ENCODE data around the gene PTPRG.

PTPRG gene

DNA sequence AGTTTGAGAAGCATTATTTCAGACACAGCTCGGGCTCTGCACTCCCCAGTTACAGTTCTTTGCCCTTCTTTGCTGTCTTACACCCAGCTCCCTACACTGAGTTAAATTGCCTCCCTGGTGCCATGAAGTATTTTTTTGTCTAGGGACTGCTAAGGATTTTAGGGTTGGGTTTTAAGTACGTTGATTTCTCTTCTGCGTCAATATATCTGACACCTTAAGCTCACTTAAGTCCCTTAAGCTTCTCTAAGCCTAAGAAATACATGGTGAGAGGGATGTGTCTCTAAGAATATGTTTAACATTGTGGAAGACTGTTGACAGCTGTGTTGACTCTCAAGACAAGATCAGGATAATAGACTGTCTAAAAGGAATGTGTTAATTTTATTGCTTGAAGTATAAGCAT is 400.5 kb downstream of the PTPRG start:
- DNase-seq (ENCODE audit: low spot score): no peak

DNA sequence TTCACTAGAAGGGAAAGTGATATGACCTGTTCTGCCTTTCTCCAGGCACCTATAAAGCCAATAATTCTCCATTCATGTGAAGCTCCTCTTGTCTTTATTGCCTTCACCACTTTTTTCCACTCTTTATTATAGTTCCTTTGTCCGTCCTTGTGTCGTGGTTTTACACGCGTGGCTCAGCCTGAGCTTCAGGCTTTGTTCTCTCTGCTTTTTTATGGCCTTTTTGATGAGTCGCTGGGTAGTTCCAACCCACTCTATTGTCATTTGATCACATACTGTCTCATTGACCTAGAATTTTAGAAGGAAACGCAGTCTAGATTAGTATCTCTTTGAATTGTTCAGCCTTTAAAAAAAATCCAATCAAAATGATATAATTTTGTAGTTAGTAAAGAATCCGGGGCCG is 403.2 kb downstream of the PTPRG start:
- no peak for DNase-seq (ENCODE audit: low spot score)

DNA sequence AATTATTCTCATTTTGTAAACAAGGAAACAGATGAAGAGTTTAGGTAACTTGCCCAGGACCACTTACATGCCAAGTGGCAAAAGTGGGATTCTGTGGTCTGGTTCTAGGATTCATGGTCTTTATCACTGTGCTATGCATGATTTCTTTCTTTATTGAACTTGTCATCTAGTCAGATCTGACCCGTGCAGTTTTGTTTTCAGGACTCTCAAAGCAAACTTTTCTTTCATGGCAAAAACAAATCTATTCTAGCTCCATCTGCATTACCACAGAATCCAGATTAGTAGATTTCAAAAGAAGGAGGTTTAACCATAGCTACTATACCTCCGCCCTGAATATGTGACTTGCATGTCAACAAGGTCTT is 404.4 kb downstream of the PTPRG start:
- no peak for DNase-seq (ENCODE audit: low spot score)

DNA sequence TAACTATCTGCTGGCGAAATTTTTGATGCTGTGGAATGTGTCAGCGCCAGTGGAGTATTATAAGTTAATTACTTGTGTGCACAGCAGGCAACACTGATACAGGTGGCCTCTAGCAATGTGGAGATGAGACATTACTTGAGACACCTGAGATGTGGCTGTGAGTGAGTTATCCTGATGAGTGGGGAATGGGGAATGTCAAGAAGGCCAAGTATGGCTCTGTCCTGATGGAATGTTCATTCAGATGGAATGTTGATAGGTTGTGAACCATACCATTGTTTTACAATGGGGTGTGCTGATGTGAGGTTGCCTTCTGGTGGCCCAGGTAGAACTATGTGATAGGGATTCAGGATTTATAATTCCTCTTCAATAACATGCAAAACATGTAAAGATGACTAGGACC is 404.8 kb downstream of the PTPRG start:
- DNase-seq (ENCODE audit: low spot score): no peak

DNA sequence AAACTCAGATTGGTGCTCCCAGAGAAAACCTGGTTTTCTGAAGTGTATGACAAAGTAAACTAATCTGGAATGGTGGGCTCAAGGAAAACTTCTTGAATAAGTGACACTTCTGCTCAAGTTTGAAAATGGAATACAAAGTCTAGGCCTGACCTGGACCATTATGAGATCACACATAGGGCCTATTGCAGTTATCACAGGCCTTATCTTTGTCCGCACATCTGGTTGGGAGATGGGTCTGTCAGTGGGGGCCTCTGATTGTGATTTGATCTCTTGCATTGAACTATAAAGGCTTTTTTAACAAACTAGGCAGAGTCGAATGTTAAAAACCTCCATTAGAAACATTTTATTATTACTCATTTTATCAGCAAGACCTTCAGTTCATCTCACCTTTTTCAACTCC is 405.6 kb downstream of the PTPRG start:
- DNase-seq (ENCODE audit: low spot score): no peak

DNA sequence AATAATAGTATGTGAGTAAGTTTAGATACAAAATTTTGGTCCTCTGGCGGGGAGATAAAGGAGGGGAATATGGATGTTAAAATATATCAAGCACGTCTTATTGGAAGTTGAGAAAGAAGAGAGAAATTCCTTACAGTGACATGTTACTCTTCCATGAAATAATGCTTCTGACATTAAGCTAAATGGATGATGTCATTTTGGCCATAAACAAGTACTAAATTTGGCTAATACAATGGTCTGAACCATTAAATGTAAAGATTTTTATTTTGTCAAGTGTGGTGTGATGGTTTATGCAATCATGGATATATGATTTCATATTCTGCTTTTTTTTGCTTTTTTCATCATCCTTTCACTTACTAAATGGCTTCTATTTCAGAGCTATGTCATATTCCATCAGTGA is 406.6 kb downstream of the PTPRG start:
- no peak for DNase-seq (ENCODE audit: low spot score)

DNA sequence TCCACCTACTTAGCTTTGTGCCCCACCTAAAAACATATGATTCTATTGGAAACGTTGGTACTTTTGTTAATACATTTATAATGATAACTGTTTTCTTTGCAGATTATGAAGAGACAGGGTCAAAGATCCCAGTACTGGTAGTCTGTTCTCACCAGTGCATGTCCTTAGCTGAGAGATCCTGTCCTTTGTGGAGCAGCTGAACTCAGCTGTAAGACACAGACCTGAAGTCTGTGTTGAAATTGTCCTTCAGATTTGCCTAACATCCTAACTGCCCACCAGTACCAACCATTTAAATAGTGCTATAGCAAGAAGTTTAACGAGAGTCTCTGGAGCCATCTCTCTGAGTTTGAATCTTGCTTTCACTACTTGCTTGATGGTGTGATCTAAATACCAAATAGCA is 413.3 kb downstream of the PTPRG start:
- DNase-seq (ENCODE audit: low spot score): no peak

DNA sequence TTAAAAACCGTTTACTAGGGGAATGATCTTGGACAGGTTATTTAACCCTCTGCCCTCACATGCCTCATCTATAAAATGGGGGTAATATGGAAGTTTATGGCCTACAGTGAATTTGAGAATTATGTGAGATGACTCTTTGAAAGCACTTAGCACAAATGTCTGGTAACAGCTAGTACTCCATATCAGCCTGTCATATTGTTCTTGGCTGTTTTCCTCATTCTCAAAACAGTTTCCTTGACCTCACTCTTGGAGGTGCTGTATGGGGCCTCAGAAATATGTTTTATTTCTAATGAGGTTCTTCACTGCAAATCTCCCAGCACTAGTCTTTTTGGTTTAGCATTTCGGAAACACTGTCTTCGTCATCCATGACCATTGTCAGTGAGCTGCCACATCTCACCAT is 413.8 kb downstream of the PTPRG start:
- DNase-seq (ENCODE audit: low spot score): no peak

DNA sequence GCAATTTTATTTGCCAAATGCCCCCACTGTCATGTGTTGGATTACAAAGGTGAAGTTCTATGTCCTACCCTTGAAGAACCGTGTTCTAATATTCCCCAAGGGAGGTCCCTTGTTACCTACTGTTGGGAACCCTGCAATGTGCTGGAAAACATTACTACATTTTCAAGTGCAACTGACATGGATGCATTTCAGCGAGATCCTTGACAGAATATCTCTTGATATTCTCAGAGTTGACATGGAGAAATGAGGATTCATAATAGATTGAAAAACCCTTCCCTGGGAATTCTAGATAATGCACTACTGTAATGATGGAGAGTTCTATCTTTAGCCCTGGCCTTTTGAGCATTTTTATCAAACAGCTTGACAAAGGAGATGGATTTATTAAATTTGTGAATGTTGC is 414.6 kb downstream of the PTPRG start:
- DNase-seq (ENCODE audit: low spot score): no peak

DNA sequence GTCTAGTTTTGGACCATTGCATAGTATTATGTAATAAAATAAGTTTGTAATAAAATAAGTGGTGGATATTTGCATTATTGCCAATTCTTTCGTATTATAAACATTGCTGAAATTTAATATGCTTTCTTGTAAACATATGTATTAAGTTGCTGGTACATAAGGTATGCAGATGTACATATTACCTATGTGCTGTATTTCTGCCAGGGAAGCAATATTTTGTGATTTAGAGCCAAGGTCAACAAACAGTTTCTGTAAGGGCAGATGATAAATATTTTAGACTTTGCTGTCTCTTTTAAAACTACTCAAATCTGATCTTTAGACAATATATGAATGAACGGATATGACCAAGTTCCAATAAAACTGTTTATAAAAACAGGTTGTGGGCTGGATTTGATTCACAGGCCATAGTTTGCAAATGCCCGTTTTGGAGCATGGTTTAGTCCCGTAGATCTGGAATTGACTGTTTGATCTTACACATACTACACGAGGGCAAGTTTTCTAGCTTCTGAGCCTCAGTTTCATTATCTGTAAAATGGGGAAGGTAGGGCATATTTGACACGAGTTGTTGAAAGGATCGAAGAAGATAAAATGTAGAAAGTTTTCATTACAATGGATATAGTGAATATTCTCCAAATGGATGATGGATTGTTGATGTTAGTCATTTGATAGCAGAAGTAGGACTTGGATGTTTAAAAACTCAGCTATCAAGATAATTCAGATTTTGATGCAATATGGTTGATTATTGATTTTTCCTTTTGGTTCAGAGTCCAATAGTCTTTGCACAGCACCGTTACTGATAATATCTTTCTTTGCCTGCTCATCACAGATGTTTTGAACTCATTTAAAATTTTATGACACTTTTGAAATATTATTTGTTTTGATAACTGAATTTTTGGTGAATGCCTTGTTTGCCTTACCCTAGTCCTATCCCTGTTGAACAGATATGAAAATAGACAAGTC is 417.4 kb downstream of the PTPRG start:
- DNase-seq (ENCODE audit: low spot score): no peak

DNA sequence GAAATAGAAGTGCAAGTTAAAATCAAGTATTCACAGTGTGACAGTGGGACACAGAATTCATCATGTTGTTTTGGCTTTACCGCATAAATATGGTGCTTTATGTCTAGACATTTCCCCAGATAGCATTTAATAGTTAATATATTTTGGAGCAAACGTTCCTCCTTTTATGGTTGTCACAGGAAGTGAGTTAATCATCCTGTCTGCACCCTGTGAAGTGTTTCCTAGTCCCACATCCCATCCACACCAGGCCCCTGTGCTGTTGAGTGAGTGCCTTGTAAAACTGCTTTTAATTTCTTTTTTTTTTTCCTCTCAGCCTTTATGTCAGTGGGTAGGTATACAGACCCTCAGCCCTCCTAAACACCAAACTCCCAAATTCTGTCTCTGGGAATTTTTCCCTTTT is 418.3 kb downstream of the PTPRG start:
- DNase-seq (ENCODE audit: low spot score): no peak

DNA sequence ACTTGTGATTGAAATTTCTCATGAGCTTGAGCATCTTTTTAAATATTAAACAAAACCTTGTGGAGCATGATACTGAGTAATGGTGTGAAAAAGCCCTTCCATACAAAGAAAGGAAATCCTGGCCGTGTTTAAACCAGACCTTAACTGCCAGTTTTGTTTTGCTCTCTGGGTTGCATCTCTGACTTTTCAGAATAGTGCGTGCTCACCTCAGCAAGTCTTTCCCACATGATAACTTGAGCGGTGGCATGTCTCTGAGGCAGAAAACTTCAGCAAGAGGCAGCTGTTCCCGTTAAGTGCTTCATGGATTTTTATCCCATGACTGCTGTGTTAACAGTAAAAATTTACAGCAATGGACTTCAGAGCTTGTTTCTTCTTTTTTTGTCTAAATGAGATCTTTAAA is 418.7 kb downstream of the PTPRG start:
- DNase-seq (ENCODE audit: low spot score): no peak

DNA sequence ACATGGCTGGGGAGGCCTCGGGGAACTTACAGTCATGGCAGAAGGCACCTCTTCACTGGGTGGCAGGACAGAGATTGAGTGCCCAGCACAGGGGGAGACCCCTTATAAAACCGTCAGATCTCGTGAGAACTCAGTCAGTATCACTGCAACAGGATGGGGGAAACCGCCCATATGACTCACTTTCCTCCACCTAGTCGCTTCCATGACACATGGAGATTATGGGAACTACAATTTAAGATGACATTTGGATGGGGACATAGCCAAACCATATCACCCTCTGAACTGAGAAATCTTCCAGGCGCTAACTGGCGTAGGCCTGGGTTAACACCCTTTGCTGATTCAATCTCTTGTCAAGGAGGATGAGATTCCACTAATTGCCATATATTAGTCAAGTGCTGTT is 419.7 kb downstream of the PTPRG start:
- no peak for DNase-seq (ENCODE audit: low spot score)

DNA sequence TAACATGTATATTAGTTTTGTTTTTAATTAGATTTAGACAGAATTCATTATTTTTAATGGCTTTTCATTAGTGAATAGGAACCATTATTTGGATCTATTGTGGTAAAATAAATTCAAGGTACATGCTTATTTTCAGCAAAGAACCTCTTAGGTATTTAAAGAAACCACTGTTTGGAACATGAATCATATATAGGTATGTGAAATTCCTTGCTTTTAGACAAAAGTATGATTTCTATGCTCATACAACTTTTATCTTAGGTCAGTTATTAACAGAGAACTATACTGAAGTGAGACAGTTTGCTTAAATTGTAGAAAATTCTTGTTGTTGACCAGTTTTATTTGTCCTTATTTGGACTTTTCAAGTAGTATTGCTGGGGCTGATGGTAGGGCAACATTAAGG is 422.1 kb downstream of the PTPRG start:
- no peak for DNase-seq (ENCODE audit: low spot score)

DNA sequence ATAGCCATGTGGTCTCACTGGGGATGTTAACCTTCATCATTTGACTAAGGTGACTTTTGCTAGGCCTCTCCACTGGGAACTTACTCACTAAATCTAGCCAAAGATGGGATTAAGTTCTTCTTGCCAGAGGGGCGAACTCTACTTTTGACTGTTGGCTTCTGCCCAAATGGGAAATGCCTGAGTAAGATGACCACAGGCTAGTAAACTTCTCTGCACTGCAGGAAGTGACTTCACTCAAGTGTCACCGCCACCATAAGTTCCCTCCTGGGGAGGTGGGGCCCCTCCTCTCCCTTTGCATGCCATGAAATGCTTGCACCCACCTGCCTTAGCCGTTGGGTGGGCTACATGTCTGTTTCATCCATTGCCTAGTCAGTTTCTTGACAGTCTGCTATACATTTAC is 423.6 kb downstream of the PTPRG start:
- no peak for DNase-seq (ENCODE audit: low spot score)

DNA sequence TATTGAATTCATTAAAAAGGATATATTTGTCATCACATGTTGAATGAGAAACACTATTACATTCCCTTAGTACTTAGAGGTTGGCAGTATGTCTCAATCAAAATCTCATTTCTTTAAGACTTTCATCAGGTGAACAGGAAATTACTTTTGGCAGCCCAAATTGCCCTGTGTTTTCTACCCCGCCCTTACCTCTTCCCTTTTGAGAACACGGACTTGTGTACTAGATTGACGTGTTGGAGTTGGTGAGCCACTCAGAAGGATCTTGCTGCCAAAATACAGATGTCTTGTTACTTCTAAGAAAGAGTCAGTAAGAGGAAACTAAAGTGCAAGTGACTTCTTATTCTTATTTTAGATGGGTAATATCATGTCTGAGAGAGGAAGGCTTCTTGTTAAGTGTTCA is 425.1 kb downstream of the PTPRG start:
- DNase-seq (ENCODE audit: low spot score): no peak

DNA sequence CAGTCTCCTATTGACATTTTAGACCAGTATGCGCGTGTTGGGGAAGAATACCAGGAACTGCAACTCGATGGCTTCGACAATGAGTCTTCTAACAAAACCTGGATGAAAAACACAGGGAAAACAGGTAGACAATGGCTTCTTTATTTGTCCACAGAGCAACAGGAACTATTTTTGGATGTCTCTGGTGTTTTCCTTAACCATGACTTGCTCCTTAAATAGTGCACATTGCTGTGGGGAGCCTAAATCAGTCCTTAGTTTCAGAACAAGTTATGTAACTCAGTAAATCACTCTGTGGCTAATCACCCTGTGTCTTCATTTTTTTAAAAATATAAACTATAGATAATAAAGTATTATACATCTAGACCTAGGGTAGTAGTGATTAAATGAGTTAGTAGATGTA is 428.3 kb downstream of the PTPRG start:
- no peak for DNase-seq (ENCODE audit: low spot score)

DNA sequence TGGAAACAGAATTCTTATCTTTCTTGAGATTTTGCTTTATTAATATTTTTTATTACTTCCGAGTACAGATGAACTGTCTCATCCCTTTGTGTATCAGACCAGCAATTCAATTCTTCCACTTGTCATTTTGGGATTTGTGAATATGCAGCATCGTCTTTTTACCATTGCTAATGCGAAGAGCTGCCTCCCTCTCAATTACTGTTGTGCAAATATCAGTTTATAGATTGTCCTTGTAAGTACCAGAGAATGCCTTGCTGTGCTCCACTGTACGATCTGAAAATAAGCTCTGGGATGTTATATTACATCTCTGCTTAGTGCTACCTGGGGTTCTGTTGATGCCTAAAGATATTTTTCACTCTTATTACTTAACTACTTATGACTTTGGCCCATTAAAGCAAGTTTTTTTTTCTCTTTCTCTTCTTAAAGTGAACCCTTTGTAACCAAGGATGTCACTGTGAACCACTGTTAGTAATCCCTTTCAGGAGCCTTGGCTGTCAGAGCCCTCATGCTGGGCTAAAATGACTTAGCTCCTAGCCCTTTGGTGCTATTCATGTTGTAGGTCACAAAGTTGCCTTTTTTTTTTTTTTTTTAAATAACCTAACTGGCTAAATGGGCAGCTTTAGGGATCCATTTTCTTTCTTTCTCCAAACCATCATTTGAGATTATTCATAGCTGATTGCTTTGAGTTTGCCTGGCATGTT is 429.1 kb downstream of the PTPRG start:
- no peak for DNase-seq (ENCODE audit: low spot score)

DNA sequence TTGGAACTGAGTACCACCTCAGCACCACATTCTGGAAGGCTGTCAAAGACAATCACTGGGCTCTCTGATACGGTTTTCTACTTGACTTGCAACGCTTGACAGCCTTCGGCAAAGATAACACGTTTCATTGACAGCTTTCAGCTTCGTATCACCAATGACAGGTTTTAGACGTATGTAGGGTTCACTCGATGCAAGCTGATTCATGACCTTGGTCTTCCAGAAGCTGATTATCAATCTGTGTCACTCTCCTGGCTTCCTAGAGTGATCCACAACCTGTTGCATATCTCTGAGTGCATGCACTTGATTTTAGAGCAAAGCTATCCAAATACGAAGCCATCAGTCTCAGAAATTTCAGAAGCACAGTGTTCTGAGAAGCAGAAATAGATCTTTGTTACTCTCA is 430.3 kb downstream of the PTPRG start:
- DNase-seq (ENCODE audit: low spot score): no peak

DNA sequence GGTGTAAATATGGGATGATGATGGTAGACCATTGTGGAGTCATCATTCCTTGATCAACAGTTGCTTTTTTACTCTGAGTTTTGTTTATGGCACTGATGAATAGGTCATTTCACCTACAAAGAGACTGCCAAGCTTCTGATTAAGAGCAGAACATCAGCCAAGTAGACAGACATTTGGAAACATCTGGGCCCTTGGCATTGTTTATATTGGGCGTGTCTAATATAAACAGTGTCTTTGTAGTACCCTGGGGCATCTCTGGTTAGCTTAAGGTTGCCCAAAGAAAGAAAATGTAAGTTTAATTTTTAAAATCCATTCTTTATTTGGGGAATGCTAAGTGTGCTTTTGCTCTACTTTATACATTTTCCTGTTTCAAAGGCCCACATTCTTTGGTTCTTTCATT is 435.0 kb downstream of the PTPRG start:
- DNase-seq (ENCODE audit: low spot score): no peak

DNA sequence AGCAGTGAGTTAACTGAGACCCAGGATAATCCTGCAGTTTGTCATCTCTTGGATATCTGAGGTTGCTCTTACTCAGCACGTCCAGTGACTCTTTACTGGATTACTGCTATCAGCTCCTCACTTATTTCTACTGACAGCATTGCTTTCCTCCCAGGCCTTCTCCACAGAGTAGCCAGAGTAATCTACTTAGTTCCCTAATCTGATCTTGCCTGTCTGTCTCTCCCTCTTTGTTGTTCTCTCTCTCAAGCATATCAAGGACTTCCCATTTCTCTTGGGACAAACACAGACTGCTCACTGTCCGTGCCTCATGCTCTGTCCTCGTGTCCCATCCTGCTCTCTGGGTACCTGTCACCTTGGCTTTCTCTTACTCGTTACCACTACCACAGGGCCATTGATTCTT is 435.7 kb downstream of the PTPRG start:
- DNase-seq (ENCODE audit: low spot score): no peak

DNA sequence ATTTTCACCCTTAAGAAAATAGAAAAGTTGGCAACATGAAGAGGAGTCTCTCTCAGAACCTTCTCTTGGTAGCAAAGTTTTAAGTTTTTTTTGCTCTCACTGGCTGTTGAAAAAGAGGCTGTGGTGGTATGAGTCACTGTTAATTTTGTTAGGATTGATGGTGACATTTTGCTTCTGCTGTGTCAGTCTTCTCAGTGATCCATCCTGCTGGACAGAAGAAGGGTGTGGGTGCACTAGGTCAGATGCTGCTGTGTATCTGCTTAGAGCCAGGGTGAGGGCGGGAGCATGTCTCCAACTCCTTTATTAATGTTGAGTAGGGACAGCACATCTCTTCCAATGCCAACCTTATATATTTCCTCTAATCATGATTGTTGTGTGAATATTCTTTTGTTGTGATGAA is 442.5 kb downstream of the PTPRG start:
- DNase-seq (ENCODE audit: low spot score): no peak

DNA sequence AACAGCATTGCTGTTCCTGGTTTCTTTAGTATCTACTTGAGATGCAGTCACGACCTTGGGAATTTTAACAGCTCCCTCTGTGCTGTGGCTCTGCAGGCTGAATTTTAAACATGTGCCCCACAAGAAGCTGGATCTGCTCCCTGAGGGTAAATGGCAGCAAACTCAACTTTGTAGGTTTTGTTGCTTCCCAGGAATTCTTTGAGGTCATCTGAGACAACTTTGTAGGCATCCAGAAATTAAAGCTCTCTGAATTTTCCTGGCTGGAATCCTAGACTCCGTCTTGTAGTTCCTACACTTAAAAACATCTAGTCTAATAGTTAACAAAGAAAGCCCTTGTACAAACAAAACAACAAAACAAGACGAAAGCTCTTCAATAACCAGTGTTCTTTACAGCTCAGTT is 445.7 kb downstream of the PTPRG start:
- no peak for DNase-seq (ENCODE audit: low spot score)

DNA sequence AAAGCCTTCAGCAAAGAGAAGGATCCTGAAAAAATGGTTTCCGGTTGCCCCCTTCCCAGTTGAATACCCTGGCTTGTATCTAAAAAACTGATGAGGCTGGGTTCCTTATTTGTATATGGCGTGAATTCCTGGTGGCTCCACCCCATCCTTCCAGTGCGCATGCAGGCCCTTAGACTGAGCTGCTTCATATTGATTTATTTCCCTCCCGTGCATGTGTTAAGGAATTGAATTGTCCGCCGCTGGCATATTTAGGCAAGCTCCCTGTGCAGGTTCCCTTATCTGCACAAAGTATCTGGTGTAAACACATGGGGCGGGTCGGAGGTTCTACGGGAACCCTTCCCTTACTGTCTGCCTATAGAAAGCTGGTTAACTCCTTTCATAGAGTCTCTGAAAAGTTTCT is 449.6 kb downstream of the PTPRG start:
- DNase-seq (ENCODE audit: low spot score): no peak
